ENCODE results near the gene ERVV-1. TPM values are rescaled to one million over a fixed set of nuclear protein-coding genes. Genes with fewer than 3 reads are reported as not detected.

Gene ERVV-1
- polyA plus RNA-seq, 1 of the 3 experiments (the other 2 are of a cell fraction), result not detected

GRCh38 chr19:52997975-52998374 lies 15.7 kb upstream of the ERVV-1 start:
- no peak overlapping the region for H3K27ac ChIP-seq (ENCODE audit: low read depth in 2 of 2, low read length in 1 of 2)

GRCh38 chr19:53002479-53002878 lies 11.2 kb upstream of the ERVV-1 start:
- WGBS (ENCODE audit: low lambda C conversion rate), result 26% methylated on average over 2 of the region's 2 CpGs
- no peak for DNase-seq
- Histone ChIP-seq H3K4me3 (ENCODE audit: low read depth in 2 of 2, low read length in 1 of 2) (no peak overlapping the region), H4K20me1 (ENCODE audit: insufficient read depth) (no peaks in the 10 kb centered on the region), H3K27ac (ENCODE audit: low read depth in 2 of 2, low read length in 1 of 2) (no peak overlapping the region), H3K9me2 (no peaks in the 10 kb centered on the region), H3K9ac (no peak overlapping the region), H3K9me3 (no peaks in the 10 kb centered on the region), H2AFZ (ENCODE audit: low read depth) (no peak overlapping the region), H3F3A (replicated peaks; ENCODE audit: insufficient read depth) (no peaks in the 10 kb centered on the region), H3K4me1 (ENCODE audit: control insufficient read depth in 1 of 2, insufficient read depth in 2 of 2, low read depth in 1 of 2, low read length in 1 of 2) (no peaks in the 10 kb centered on the region; a peak in 1 of 4 replicates), H3K36me3 (replicated peaks in 1 of 2; ENCODE audit: control insufficient read depth in 1 of 2, insufficient read depth in 2 of 2, low read length in 1 of 2) (no peaks in the 10 kb centered on the region), H3K27me3 (ENCODE audit: insufficient read depth) (no peaks in the 10 kb centered on the region), H3K79me2 (ENCODE audit: insufficient read depth) (no peaks in the 10 kb centered on the region), H3K4me2 (no peak overlapping the region)
- TF ChIP-seq SIN3A (IDR thresholded peaks at IDR 0.05; ENCODE audit: borderline replicate concordance, low read depth, low read length) (no peak), SMC3 (IDR thresholded peaks at IDR 0.05; ENCODE audit: low read depth, low read length) (no peak), JUND (IDR thresholded peaks at IDR 0.05) (no peak)
- CTCF ChIA-PET, result interaction anchor here (1.6 kb wide), 1 partner anchor 9 kb away, joined by 4 read pairs; no protein-coding TSS in a partner anchor
- POLR2A ChIA-PET, result no interaction called here

More at GRCh38 chr19:52997975-52998374, 15.7 kb upstream of the ERVV-1 start:
- no peak overlapping the region for H2AFZ ChIP-seq (ENCODE audit: low read depth)
- H3K9me3 ChIP-seq, result no peaks in the 10 kb centered on the region
- no peaks in the 10 kb centered on the region for H3K36me3 ChIP-seq (replicated peaks in 1 of 2; ENCODE audit: control insufficient read depth in 1 of 2, insufficient read depth in 2 of 2, low read length in 1 of 2)
- H3K27me3 ChIP-seq (ENCODE audit: insufficient read depth), result no peaks in the 10 kb centered on the region
- H3K9ac ChIP-seq, result no peak overlapping the region
- no peaks in the 10 kb centered on the region for H4K20me1 ChIP-seq (ENCODE audit: insufficient read depth)
- 80% methylated on average over 9 of the region's 9 CpGs for WGBS (ENCODE audit: low lambda C conversion rate)
- no peaks in the 10 kb centered on the region for H3K79me2 ChIP-seq (ENCODE audit: insufficient read depth)
- no peak for DNase-seq
- no peaks in the 10 kb centered on the region; a peak in 1 of 4 replicates for H3K4me1 ChIP-seq (ENCODE audit: control insufficient read depth in 1 of 2, insufficient read depth in 2 of 2, low read depth in 1 of 2, low read length in 1 of 2)
- no peak for TF ChIP-seq ELF1 (IDR thresholded peaks at IDR 0.05)
- TF ChIP-seq FOXJ3 (CRISPR knock-in tag; IDR thresholded peaks at IDR 0.05), result no peak
- TF ChIP-seq NRF1 (IDR thresholded peaks at IDR 0.05; ENCODE audit: low read depth, low read length), result no peak
- no peak for TF ChIP-seq RXRA (IDR thresholded peaks at IDR 0.05; ENCODE audit: borderline replicate concordance, low read depth)
- no peak for TF ChIP-seq RFX5 (IDR thresholded peaks at IDR 0.05; ENCODE audit: low read length)
- TF ChIP-seq USF1 (IDR thresholded peaks at IDR 0.05; ENCODE audit: borderline replicate concordance, low read depth), result no peak
- TF ChIP-seq, protein P1, sequence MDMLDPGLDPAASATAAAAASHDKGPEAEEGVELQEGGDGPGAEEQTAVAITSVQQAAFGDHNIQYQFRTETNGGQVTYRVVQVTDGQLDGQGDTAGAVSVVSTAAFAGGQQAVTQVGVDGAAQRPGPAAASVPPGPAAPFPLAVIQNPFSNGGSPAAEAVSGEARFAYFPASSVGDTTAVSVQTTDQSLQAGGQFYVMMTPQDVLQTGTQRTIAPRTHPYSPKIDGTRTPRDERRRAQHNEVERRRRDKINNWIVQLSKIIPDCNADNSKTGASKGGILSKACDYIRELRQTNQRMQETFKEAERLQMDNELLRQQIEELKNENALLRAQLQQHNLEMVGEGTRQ (IDR thresholded peaks at IDR 0.05; ENCODE audit: borderline replicate concordance, low read depth, low read length), result no peak
- no peak for TF ChIP-seq RCOR1 (IDR thresholded peaks at IDR 0.05; ENCODE audit: low read length)
- TF ChIP-seq GABPA (IDR thresholded peaks at IDR 0.05; ENCODE audit: low read depth), result no peak
- TF ChIP-seq, protein P2, sequence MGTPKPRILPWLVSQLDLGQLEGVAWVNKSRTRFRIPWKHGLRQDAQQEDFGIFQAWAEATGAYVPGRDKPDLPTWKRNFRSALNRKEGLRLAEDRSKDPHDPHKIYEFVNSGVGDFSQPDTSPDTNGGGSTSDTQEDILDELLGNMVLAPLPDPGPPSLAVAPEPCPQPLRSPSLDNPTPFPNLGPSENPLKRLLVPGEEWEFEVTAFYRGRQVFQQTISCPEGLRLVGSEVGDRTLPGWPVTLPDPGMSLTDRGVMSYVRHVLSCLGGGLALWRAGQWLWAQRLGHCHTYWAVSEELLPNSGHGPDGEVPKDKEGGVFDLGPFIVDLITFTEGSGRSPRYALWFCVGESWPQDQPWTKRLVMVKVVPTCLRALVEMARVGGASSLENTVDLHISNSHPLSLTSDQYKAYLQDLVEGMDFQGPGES (IDR thresholded peaks at IDR 0.05; ENCODE audit: low read depth, low read length), result no peak
- no peak overlapping the region for H3K4me2 ChIP-seq
- H3K9me2 ChIP-seq, result no peaks in the 10 kb centered on the region
- ChIA-PET POLR2A (no interaction called here), CTCF (interaction anchor here (0.6 kb wide), 1 partner anchor 68 kb away, joined by 4 read pairs; no protein-coding TSS in a partner anchor)
- H3F3A ChIP-seq (replicated peaks; ENCODE audit: insufficient read depth), result peaks cover 3% of the 10 kb centered on the region
- no peak overlapping the region for H3K4me3 ChIP-seq (ENCODE audit: low read depth in 2 of 2, low read length in 1 of 2)

Measured in SK-N-SH (cell line).